C4-2B (cell line): Measurements from ENCODE around the gene DIMT1.

Source experiments
- H3K27ac ChIP-seq: fragments of 450-650 bp; 2 replicates; pipeline ENCODE4 v1.5.1; 2017
- CTCF ChIP-seq: fragments of 450-650 bp; conservative IDR thresholded peaks from 2 replicates; pipeline ENCODE4 v1.5.1; 2017; ENCODE audit warnings: mild to moderate bottlenecking
- ZFX ChIP-seq: fragments of 450-650 bp; IDR thresholded peaks from 2 replicates; pipeline ENCODE4 v1.6.1; 2017

DIMT1 gene

DNA sequence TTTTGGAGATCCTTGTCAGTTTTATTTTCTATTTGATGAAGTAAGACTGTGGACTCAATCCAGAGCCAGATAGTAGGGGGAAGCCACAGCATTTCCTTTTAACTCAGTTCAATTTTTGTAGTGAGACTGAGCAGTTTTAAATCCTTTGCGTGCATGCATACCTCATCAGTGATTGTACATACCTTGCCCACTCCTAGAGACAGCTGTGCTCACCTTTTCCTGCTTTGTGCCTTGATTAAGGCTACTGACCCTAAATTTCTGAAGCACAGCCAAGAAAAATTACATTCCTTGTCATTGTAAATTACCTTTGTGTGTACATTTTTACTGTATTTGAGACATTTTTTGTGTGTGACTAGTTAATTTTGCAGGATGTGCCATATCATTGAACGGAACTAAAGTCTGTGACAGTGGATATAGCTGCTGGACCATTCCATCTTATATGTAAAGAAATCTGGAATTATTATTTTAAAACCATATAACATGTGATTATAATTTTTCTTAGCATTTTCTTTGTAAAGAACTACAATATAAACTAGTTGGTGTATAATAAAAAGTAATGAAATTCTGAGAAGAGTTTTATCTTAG lies 17.8 kb downstream of the DIMT1 start:
- H3K27ac ChIP-seq, result peak overlapping the region; percentile 66; the same call in 1 of the 2 replicates
- no peak for TF ChIP-seq CTCF
- no peak for TF ChIP-seq ZFX

DNA sequence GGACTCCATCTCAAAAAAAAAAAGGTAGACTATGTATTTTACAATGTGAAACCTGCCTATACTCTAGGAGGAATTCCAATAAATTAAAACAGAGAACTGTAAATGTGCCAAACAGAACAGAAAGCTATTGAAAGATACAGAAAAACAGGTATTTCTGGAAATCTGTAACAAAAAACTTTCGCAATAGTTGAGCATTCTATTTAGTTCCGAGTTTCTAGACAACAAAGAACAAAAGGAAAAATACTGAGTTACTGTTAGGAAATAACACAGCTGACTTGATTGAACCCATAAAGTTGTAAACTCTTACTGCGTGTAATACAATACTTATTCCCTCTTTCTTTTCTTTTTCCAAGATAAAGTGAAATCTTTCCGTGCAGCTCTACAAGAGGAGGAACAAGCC lies 18.6 kb downstream of the DIMT1 start:
- no peak for TF ChIP-seq ZFX
- no peak for TF ChIP-seq CTCF
- peak overlapping the region; percentile 66 for H3K27ac ChIP-seq

GRCh38 chr5:62376064-62376463 lies 27.6 kb downstream of the DIMT1 start:
- TF ChIP-seq CTCF (no peak), ZFX (no peak)
- no peak overlapping the region for H3K27ac ChIP-seq

- TF ChIP-seq CTCF (no peak), ZFX (no peak)
- no peak overlapping the region for H3K27ac ChIP-seq
Observed at GRCh38 chr5:62375627-62376026, 28.1 kb downstream of the DIMT1 start.

- no peak for TF ChIP-seq CTCF
- no peak for TF ChIP-seq ZFX
Observed at GRCh38 chr5:62374090-62374489, 29.6 kb downstream of the DIMT1 start.

DNA sequence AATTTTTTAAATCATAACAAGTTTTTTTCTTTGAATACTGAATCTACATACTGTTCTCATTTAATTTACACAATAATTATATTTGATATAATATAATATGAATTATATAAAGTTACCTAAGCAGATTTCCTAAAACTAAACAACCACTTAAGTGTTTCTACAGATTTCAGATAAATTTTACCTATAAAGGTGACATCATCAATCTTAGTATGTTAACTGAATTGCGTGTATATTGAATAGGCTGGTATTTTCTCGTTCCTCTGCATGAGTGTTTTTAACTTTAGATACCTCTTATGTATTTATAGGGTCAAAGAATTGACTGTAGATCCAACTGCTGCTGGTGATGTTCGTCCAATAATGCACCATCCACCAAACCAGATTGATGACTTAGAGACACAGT lies 30.3 kb downstream of the DIMT1 start:
- H3K27ac ChIP-seq, result no peak overlapping the region
- TF ChIP-seq ZFX (no peak), CTCF (no peak)

More at GRCh38 chr5:62374090-62374489, 29.6 kb downstream of the DIMT1 start:
- H3K27ac ChIP-seq, result no peak overlapping the region

- no peak overlapping the region for H3K27ac ChIP-seq
- TF ChIP-seq ZFX (no peak), CTCF (no peak)
Observed at GRCh38 chr5:62372600-62372999, 31.1 kb downstream of the DIMT1 start.
